LHCN-M2 (cell line): ENCODE measurements around the gene GPR146. TPM values are rescaled to one million over a fixed set of nuclear protein-coding genes. Genes with fewer than 3 reads are reported as not detected.
"Not testable (repeated sequence)": the region's sequence is repeated elsewhere in the genome, so short reads cannot be mapped to it uniquely, and the experiment has no call there.

Experiments
- DNase-seq: peaks from one replicate; pipeline ENCODE4 v3.0.0-alpha.2; 2012; ENCODE audit warnings: low read depth
- polyA plus RNA-seq: library from polyadenylated mRNA; unstranded; fragments of >200 nt; gene quantifications from one replicate; pipeline ENCODE4 v1.2.1, GENCODE V29; 2012; ENCODE audit warnings: missing spikeins
- total RNA-seq: library from RNA; depleted of rRNA; stranded (reverse); fragments of >200 nt; gene quantifications from 2 replicates; pipeline ENCODE4 v1.2.3, GENCODE V29; 2014; rRNA removed

Gene GPR146, protein sequence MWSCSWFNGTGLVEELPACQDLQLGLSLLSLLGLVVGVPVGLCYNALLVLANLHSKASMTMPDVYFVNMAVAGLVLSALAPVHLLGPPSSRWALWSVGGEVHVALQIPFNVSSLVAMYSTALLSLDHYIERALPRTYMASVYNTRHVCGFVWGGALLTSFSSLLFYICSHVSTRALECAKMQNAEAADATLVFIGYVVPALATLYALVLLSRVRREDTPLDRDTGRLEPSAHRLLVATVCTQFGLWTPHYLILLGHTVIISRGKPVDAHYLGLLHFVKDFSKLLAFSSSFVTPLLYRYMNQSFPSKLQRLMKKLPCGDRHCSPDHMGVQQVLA
- total RNA-seq, result 4.2 and 4.6 TPM in 2 replicates
- polyA plus RNA-seq, result 3.3 TPM

DNA sequence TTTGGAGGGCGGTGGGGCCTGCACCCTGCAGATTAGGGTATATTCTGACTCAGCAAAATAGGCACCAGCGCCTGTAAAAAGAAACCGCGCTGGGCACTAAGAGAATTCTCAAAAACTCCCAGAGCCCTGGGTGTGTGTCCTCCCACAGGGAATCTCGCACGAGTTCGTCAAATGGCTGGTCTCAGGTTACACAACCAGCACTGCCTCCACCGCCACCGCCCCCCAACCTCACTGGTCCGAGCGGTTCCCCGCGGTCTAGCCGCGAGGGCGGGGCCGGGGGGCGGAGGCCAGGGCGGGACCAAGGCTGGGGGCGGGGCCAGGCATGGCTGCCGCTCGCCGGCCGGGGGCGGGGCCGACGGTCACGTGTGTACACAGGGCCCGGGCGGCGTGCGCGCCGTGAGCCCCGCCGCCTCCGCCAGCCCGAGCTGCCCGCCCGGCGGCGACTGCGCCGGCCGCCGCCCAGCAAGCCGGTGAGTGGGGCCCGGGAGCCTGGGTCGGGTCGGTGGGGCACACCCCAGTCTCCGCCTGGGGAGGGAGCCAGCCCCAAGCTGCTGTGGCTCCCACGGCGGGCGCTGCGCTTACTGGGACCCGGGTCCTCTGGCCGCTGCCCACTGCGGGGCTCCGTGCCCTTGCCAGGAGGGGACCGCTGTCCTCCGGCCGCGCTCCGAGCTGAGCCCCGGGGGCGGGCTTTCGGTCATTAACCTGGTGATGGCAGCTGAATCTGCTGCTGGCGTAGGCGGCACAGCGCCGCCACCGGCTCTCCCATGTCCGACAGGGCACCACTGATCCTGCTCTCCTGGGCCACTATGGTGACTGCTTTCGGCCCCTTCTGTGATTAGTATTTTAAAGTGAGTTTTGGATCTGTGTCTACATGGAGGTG, at the start of gene GPR146:
GPR146 (plus strand) TSS at position 358 of the 880 bp plus-strand sequence. CDS start 12,970 bp downstream, outside the sequence.
- DNase-seq, result peak; percentile 96

DNA sequence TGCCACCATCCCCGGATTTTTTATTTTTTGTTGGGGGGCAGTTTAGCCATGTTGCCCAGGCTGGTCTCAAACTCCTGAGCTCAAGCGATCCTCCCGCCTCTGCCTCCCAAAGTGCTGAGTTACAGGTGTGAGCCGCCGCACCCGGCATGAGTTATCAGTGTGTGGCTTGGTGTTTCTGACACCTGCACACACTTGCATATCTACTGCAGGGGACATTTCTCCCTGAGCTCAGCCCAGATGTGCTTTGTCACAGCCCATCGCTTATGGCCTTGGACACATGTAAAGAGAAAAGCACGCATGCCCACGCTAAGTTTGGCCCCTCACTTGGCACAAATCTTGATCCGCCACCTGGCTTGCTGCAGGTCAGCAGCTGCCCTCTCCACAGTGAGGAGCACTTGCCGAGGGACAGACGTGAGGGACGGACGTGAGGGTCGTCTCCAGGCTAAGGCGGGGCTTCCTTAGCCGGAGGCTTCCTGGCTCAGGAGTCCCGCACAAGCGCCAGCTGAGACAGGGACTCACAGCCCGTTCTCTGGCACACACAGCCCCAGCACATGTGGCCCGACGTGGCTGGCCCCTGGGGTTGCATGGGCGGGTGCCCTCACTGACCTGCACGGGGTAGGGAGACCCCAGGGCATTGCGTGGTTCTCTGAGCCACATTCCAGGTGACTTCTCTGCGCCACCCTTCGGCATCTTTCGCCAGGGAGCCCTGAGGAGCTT, 49.6 kb upstream of the GPR146 start:
- DNase-seq, result no peak

DNA sequence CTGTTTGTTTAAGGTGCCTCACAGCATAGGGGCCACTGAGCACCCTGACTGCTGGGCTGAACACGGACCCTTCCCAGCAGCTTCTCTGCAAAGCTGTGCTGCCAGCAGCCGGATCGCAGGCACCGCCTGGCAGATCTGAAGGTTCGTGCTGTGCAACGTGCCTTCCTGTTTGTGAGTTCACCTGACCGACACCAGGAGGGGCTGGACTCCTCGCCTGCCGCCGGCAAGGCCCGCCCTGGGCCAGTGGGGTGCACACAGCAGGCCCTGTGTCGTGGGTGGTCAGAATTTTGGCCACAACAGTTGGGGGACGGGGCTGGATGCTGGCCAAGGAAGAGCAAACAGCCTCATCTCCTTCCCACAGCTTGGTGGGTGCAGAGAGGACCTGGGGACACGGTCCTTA, 48.8 kb upstream of the GPR146 start:
- no peak for DNase-seq

DNA sequence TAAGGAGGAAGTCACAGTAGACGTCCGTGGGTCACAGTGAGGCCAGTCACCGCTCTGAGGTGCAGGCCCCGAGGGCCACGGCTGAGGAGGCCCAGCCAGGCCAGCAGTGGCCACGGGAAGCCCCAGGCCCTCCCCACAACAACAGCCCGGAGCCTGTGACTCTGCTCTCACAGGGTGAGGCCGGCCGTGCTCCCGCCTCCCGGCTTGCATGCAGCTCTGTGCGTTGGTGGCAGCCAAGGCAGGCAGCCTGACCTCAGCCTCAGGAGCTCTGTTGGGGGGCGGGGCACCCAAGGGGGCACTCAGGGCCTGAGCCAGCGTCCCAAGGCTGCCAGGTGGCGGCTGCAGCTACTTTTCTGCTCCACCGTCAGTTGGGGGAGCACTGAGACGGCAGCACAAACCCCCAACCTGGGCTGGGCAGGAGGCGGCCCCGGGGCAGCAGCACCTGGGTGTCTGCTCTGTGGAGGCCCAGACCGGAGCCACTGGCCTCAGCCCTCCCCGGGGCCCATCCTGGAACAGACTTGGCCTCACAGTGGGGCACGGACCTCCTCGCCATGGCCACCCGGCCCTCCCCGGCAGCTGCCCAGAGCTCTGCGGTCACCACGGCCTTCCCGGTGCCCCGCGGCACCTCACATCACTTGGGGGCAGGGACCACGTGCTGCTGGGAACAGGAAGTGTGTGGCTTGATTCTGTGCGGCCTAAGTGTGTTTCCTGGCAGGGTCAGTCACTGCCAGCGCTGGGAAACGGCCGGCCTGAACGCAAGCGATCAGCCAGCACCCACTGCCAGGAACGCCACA, 48.1 kb upstream of the GPR146 start:
- no peak for DNase-seq

DNA sequence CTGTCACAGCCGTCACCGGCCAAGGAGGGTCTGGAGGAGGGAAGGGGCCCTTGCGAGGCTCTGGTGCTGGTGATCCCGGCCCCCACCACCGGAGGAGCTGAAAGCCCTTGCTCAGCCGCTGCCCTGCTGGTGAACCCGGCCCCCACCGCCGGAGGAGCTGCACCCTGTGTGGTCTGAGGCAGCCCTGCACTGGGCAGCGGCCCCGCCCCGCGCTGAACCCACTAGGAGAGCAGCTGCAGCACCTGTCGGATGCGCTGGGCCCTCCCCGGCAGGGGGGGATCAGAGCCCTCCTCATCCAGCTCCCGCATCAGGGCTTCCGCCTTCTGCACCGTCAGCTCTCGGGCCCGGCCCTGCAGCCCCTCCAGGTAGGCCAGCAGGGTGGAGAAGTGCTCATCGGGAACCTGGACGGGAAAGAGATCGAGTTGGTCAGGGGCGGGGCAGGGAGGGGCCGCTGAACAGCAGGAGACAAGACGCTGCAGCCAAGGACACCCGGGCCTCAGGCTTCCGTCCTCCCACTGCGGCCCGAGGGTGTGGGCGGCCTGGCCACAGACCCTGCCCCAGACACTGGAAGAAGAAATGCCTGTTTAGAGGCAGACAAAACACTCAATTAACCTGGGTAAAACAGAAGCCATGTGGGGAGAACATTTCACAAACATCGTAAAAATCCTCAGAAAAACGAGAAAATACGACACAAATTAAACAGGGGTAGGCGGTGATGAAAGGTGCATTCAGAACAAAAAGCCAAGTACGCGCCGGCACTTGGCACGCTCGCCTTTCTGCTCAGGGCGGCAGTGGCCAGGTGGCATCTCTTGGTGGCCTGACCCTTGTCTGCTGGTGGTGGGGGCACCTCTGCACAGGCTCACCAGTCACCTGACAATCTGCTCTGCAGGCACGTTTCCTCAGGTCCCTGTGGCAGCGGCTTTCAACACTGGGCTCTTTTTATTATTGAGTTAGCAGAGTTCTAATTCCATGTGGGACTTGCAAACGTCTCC, 46.6 kb upstream of the GPR146 start:
- no peak for DNase-seq

DNA sequence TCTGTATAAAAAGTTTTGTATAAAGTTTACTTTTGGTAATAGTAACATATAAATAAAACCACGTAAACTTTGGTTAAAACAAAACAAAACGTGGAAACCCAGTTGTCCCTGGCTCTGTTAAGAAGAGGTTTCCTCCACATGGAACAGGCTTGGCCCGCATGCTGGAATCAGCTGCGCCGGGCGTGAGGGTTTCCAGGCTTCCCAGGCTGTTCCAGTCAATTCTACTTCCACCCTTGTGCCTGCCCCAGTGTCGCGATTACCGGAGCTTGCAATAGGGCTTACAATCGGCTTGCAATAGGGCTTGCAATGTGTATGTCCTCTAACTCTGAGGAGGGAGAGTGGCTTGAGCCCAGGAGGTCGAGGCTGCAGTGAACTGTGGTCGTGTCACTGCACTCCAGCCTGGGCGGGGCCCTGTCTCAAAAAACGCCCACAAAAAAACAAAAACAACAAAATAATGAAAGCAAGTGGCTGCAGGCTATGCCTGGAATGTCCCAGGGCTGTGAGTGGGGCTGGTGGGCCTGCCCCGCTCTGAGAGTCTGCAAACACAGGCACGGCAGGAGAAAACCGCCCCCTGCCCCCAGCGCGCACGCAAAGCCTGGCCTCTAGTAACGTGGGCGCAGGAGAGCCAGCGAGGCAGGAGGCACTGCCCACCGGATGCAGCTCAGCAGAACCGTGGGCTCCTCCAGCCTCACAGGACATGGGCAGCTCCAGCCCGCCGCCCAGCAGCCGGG, 45.0 kb upstream of the GPR146 start:
- DNase-seq, result no peak

DNA sequence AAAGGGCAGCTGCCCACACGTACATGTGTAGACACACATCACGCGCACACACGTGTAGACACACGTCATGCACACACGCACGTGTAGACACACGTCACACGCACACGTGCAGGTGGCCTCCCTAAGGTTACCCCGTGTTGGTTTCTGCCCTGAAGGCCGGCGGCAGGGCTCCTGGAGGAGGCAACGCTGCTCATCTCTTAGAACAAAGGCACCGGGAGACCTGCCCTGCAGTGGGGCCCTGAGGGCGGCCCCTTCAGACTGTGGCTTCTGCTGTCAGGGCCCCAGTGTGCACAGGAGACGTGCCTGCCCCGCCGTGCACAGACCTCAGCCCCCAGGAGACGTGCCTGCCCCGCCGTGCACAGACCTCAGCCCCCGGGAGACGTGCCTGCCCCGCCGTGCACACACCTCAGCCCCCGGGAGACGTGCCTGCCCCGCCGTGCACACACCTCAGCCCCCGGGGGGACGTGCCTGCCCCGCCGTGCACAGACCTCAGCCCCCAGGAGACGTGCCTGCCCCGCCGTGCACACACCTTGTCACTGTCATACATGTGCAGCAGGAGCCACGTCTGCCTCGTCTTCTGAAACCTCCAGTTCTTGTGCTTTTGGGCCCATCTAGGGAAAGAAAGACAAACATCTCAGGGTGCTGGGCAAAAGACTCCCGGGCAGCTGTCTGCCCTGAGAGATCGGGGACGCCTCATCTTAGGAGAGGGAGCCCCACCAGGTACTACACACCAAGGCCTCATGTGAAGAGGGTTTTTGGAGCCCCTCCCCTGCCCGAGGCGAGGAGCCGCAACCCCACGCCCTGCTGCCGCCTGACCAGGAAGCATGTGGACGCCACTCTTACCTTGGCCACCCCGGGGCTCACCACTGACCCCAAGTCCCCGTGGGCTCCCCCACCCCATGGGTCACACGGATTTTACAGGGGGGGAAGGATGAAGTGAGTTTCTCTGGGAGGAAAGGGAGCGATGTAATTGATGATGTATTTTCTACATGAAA, 44.1 kb upstream of the GPR146 start:
- no peak for DNase-seq

DNA sequence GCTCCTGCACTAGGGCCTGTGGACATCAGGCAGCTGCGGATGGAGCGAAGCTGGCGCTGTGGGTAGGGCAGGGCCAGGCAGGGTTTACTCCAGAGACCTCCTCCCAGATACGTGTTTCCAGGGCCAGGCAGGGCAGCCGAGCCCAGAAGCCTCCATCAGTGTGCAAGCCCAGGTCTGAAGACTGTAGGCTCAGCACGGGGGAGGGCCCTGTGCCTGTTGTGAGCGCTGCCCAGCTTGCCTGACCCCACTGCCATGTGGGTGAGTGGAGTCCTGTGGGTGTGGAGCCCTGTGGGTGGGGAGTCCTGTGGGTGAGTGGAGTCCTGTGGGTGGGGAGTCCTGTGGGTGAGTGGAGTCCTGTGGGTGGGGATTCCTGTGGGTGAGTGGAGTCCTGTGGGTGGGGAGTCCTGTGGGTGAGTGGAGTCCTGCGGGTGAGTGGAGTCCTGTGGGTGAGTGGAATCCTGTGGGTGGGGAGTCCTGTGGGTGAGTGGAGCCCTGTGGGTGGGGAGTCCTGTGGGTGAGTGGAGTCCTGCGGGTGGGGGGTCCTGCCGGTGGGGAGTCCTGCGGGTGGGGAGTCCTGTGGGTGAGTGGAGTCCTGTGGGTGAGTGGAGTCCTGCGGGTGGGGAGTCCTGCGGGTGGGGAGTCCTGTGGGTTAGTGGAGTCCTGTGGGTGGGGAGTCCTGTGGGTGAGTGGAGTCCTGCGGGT, 43.1 kb upstream of the GPR146 start:
- peak; percentile 16 for DNase-seq

DNA sequence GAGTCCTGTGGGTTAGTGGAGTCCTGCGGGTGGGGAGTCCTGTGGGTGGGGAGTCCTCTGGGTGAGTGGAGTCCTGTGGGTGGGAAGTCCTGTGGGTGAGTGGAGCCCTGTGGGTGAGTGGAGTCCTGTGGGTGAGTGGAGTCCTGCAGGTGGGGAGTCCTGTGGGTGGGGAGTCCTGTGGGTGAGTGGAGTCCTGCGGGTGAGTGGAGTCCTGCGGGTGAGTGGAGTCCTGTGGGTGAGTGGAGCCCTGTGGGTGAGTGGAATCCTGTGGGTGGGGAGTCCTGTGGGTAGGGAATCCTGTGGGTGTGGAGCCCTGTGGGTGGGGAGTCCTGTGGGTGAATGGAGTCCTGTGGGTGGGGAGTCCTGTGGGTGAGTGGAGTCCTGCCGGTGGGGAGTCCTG, 42.3 kb upstream of the GPR146 start:
- not testable (repeated sequence) for DNase-seq

DNA sequence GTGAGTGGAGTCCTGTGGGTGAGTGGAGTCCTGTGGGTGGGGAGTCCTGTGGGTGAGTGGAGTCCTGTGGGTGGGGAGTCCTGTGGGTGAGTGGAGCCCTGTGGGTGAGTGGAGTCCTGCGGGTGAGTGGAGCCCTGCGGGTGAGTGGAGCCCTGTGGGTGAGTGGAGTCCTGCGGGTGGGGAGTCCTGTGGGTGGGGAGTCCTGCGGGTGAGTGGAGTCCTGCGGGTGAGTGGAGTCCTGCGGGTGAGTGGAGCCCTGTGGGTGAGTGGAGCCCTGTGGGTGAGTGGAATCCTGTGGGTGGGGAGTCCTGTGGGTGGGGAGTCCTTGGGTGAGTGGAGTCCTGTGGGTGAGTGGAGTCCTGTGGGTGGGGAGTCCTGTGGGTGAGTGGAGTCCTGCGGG, 41.9 kb upstream of the GPR146 start:
- DNase-seq, result not testable (repeated sequence)

DNA sequence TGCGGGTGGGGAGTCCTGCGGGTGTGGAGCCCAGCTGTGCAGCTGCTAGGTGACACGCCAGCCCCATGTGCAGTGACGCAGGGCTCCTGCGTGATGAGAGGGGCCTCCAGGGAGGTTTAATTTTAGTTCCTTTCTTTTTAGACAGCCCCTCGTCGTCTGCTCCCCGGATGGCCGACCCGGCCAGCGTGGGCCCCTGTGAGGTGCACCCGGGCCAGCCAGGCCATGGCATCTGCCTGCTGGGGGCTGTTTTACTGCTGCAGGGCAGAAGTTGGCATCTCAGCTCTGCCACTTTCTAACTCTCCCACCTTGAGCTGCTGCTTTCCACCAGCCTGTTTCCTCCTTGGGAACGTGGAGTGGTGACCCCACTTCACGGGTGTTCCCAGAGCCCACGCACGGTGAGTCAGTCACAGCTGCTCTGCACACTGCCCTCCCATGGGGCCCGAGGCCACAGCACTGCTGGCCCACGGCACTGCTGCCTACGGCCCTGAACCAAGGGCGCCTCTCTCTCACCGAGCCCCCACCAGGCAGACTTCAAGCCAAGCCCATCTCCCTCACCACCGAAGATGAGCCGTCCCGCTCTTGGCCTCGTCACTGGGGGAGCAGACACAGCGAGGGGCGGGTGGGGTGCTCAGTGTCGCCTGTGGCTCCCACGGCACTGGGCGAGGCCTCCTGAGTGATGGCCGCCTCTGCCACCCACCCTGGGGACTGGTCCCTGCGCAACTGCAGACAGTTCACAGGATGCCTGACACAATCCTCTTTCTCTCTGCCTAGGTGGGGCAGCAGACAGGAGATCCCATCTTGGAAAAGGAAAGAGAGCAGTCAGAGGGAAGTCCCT, 40.1 kb upstream of the GPR146 start:
- DNase-seq, result no peak

DNA sequence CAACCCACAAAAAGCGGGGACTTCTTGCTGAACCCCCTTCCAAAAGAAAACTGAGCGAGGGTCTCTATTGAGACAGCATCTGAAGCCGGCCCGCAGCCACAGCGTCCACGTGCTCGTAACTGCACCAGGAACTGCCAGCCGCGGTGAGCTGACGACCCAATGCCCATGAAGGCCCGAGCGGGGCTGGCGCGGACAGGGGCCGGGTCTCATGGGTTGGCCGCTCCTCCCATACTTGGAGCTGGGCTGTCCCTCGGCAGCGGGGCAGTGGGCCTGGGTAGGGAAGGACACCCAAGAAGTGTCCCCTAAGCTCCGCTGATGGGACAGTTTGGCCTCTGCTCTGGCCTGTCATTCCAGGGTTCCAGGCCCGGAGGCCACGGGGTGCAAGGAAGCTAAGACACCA, 39.0 kb upstream of the GPR146 start:
- DNase-seq, result no peak

DNA sequence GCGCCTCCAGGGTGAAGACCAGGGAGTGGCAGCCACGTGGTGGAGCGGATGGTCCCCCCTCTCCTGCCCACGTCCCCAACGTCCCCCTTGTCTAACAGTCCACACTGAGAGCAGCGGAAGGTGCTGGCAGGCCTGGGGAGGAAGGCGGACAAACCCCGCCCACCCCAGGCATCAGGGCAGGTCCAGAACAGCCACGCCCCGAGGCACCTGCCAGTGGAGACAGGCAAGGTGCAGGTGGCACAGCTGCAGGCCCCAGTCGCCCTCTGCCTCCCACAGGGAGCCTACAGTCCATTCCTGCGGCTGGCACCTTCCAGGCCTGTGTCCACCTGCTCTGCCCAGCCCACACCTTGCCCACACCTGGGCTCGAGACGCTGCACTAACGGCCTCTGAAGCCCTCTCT, 36.4 kb upstream of the GPR146 start:
- DNase-seq, result no peak

DNA sequence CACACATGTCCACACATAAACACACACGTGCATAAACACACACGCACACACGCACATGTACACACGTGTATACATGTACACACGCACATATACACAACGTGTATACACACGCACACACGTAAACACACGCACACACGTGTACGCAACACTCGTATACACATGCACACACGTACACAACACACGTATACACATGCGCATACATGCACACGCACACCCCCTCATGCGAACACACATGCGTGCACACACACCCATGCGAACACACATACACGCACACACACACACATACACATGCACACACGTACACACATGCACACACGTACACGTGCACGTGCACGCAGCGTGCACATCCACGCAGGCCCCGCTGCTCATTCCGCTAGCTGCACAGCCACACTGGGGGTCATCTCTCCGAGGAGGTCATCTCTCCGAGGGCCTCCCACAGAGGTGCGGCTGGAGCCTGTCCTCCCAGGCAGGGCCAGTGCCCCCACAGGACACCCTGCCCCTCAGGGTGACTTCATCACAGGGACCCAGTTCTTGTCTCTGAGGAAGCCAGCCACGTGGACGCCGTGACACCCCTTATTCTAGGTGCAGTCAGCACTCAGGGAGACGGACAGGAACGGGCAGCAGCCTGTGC, 35.5 kb upstream of the GPR146 start:
- DNase-seq, result no peak

DNA sequence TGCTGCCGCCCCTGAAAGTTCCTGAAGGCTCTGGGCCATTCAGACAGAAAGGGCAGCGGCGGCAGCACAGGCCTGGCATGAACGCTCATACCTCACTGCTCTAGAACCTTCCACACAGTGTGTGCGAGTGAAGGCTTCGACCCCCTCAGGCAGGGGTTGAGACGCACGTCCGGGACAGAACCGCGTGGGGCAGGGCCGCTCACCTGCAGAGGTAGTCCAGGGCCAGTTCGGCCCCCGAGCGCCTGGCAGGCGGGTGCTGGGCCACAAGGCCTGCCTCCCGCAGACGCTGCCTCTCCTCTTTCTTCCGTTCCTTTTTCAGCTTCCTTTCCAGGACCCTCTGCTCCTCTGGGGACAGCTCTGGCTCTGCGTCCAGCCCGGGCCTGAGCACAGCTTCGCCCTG, 34.6 kb upstream of the GPR146 start:
- DNase-seq, result no peak

DNA sequence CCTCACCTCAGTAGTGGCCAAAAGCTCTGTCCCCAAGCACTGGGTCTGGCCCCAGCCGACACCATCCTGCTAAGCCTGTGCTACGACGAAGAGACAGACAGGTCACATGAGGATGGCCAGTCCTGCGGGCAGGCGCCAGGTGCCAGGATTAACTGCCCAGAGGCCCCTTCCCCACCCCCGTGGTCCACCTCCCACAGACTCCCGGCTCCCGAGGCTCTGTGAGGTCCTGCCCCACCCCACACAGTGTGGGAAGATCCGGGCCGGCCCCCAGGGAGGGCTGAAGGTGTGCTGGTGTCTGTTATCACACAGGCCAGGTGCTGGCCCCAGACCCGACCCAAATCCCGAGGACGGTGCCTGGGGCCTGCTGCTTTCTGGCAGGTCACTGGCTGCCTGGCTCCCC, 34.1 kb upstream of the GPR146 start:
- no peak for DNase-seq
